Ovary (tissue), 3 donors: ENCODE results near the gene TBC1D19.

Experiments
- POLR2A ChIP-seq: fragments of 450-650 bp; IDR thresholded peaks from one replicate; pipeline ENCODE4 v1.6.1; 2017; ENCODE audit warnings: antibody characterized with exemption, mild to moderate bottlenecking, moderate library complexity
- TF ChIP-seq, protein P1 (sequence below), 3 donors: fragments of 450-650 bp in 2 of 3; fragments of 200-600 bp in 1 of 3; IDR thresholded peaks; one replicate each; pipeline versions ENCODE4 v1.5.1 to v1.8.0; 2016 to 2022; ENCODE audit warnings: antibody characterized with exemption in 3 of 3, mild to moderate bottlenecking in 1 of 3
- donor health status: DM: no; HTN: no; CAD: no.

- TF ChIP-seq, protein P1, sequence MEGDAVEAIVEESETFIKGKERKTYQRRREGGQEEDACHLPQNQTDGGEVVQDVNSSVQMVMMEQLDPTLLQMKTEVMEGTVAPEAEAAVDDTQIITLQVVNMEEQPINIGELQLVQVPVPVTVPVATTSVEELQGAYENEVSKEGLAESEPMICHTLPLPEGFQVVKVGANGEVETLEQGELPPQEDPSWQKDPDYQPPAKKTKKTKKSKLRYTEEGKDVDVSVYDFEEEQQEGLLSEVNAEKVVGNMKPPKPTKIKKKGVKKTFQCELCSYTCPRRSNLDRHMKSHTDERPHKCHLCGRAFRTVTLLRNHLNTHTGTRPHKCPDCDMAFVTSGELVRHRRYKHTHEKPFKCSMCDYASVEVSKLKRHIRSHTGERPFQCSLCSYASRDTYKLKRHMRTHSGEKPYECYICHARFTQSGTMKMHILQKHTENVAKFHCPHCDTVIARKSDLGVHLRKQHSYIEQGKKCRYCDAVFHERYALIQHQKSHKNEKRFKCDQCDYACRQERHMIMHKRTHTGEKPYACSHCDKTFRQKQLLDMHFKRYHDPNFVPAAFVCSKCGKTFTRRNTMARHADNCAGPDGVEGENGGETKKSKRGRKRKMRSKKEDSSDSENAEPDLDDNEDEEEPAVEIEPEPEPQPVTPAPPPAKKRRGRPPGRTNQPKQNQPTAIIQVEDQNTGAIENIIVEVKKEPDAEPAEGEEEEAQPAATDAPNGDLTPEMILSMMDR (IDR thresholded peaks at IDR 0.05): no peak
- no peak for TF ChIP-seq POLR2A
Observed at GRCh38 chr4:26753187-26753586, 169.3 kb downstream of the TBC1D19 start.
